Measurements from ENCODE around the gene DHRS2.

DNA sequence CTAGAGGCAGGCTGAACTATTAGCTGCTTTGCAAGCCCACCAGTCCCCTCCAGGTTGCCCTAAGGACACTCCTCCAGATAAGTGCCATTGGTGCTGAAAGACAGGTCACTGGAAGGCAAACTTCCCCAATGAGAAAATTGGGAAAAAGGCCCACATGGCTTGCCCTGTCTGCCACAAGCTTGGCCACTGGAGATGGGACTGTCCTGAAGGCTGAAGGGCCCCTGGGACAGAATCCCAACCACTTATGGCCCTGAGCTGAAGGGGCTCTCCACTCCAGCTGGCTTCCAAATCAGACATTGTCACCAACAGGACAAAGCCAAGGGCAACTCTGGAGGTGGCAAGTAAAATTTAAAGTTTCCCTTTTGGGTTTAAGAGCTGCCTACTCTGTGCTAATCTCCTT lies 12.2 kb upstream of the DHRS2 start:
- TF ChIP-seq, protein P1, sequence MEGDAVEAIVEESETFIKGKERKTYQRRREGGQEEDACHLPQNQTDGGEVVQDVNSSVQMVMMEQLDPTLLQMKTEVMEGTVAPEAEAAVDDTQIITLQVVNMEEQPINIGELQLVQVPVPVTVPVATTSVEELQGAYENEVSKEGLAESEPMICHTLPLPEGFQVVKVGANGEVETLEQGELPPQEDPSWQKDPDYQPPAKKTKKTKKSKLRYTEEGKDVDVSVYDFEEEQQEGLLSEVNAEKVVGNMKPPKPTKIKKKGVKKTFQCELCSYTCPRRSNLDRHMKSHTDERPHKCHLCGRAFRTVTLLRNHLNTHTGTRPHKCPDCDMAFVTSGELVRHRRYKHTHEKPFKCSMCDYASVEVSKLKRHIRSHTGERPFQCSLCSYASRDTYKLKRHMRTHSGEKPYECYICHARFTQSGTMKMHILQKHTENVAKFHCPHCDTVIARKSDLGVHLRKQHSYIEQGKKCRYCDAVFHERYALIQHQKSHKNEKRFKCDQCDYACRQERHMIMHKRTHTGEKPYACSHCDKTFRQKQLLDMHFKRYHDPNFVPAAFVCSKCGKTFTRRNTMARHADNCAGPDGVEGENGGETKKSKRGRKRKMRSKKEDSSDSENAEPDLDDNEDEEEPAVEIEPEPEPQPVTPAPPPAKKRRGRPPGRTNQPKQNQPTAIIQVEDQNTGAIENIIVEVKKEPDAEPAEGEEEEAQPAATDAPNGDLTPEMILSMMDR (IDR thresholded peaks at IDR 0.05): no peak
- no peak for TF ChIP-seq POLR2A (IDR thresholded peaks at IDR 0.05)
